ENCODE measurements around the gene KCNMB2.

KCNMB2 gene

GRCh38 chr3:178568911-178569310 lies 32.7 kb downstream of the KCNMB2 start:
- no peak for DNase-seq (ENCODE audit: low read depth in 3 of 3)

- DNase-seq (ENCODE audit: low read depth in 3 of 3): no peak
Measured at GRCh38 chr3:178569826-178570225, 33.6 kb downstream of the KCNMB2 start.

GRCh38 chr3:178583963-178584575 lies 47.8 kb downstream of the KCNMB2 start:
- DNase-seq (ENCODE audit: low read depth in 3 of 3): no peak

GRCh38 chr3:178584722-178585380 lies 48.6 kb downstream of the KCNMB2 start:
- no peak for DNase-seq (ENCODE audit: low read depth in 3 of 3)

- no peak for DNase-seq (ENCODE audit: low read depth in 3 of 3)
Measured at GRCh38 chr3:178585454-178585853, 49.2 kb downstream of the KCNMB2 start.

GRCh38 chr3:178586076-178586475 lies 49.8 kb downstream of the KCNMB2 start:
- no peak for DNase-seq (ENCODE audit: low read depth in 3 of 3)

GRCh38 chr3:178588628-178589027 lies 52.4 kb downstream of the KCNMB2 start:
- no peak for DNase-seq (ENCODE audit: low read depth in 3 of 3)

- no peak for DNase-seq (ENCODE audit: low read depth in 3 of 3)
Measured at GRCh38 chr3:178593786-178594185, 57.5 kb downstream of the KCNMB2 start.

GRCh38 chr3:178597371-178597770 lies 61.1 kb downstream of the KCNMB2 start:
- DNase-seq (ENCODE audit: low read depth in 3 of 3): no peak

- no peak for DNase-seq (ENCODE audit: low read depth in 3 of 3)
Measured at GRCh38 chr3:178602856-178603255, 66.6 kb downstream of the KCNMB2 start.

GRCh38 chr3:178603735-178604134 lies 67.5 kb downstream of the KCNMB2 start:
- no peak for DNase-seq (ENCODE audit: low read depth in 3 of 3)

GRCh38 chr3:178618197-178618596 lies 82.0 kb downstream of the KCNMB2 start:
- no peak for DNase-seq (ENCODE audit: low read depth in 3 of 3)

GRCh38 chr3:178618896-178619295 lies 82.7 kb downstream of the KCNMB2 start:
- no peak for DNase-seq (ENCODE audit: low read depth in 3 of 3)

- DNase-seq (ENCODE audit: low read depth in 3 of 3): no peak
Measured at GRCh38 chr3:178623666-178624255, 87.5 kb downstream of the KCNMB2 start.

- no peak for DNase-seq (ENCODE audit: low read depth in 3 of 3)
Measured at GRCh38 chr3:178624276-178624675, 88.0 kb downstream of the KCNMB2 start.

- DNase-seq (ENCODE audit: low read depth in 3 of 3): no peak
Measured at GRCh38 chr3:178625053-178625600, 88.9 kb downstream of the KCNMB2 start.

GRCh38 chr3:178628037-178628436 lies 91.8 kb downstream of the KCNMB2 start:
- no peak for DNase-seq (ENCODE audit: low read depth in 3 of 3)

- DNase-seq (ENCODE audit: low read depth in 3 of 3): no peak
Measured at GRCh38 chr3:178629430-178630178, 93.4 kb downstream of the KCNMB2 start.

- DNase-seq (ENCODE audit: low read depth in 3 of 3): no peak
Measured at GRCh38 chr3:178631950-178632349, 95.7 kb downstream of the KCNMB2 start.

- DNase-seq (ENCODE audit: low read depth in 3 of 3): no peak
Measured at GRCh38 chr3:178634975-178635374, 98.7 kb downstream of the KCNMB2 start.

GRCh38 chr3:178637802-178638201 lies 101.6 kb downstream of the KCNMB2 start:
- no peak for DNase-seq (ENCODE audit: low read depth in 3 of 3)

GRCh38 chr3:178645503-178645902 lies 109.3 kb downstream of the KCNMB2 start:
- no peak for DNase-seq (ENCODE audit: low read depth in 3 of 3)
